IMR-90 (cell line): ENCODE measurements around the gene ITPKB. TPM values are rescaled to one million over a fixed set of nuclear protein-coding genes. Genes with fewer than 3 reads are reported as not detected.

Experiments used
- ATAC-seq: fragments of 200-7000 bp; cut with Tn5 transposase; 2 replicates; pipeline ENCODE4 v1.9.1; 2020; ENCODE audit warnings: low read depth, mild to moderate bottlenecking, moderate library complexity
- BruUV-seq: library from RNA; stranded (reverse); fragments of 400-500 nt; replicated peaks from 2 replicates; lab custom pipeline; 2021; lab: Mats Ljungman, UMichigan
- CTCF ChIA-PET: fragments of 300-600 bp; formaldehyde crosslinking; extraction: SDS; loops from one replicate; lab custom pipeline; 2021; ENCODE audit warnings: antibody characterized with exemption; lab: Yijun Ruan, JAX
- POLR2A ChIA-PET: fragments of 300-600 bp; sonication (Branson Sonifier 250); formaldehyde crosslinking; loops from one replicate; lab custom pipeline; 2022; ENCODE audit warnings: antibody characterized with exemption; ENCODE audit not compliant: unreplicated experiment; lab: Charles Lee
- DNase-seq: peaks from one replicate; pipeline ENCODE4 v3.0.0; 2013
- H2AFZ ChIP-seq: replicated peaks from 2 replicates; pipeline ENCODE3; 2013; ENCODE audit warnings: low read length, mild to moderate bottlenecking; ENCODE audit not compliant: poor library complexity
- H2AK5ac ChIP-seq: 2 replicates; pipeline ENCODE4 v1.6.1; 2013; ENCODE audit warnings: low read depth, low read length, inconsistent platforms
- H2AK9ac ChIP-seq: replicated peaks from 2 replicates; pipeline ENCODE3; 2013; ENCODE audit warnings: mild to moderate bottlenecking, low read depth, low read length, moderate library complexity; ENCODE audit not compliant: poor library complexity
- H2BK120ac ChIP-seq: 2 replicates; pipeline ENCODE4 v1.6.1; 2013; ENCODE audit warnings: low read depth, low read length, inconsistent platforms
- H2BK15ac ChIP-seq: 3 replicates; pipeline ENCODE4 v1.6.1; 2013; ENCODE audit warnings: low read depth, low read length, inconsistent platforms
- H2BK20ac ChIP-seq: 2 replicates; pipeline ENCODE4 v1.6.1; 2013; ENCODE audit warnings: low read depth, mild to moderate bottlenecking, inconsistent platforms, low read length, moderate library complexity
- H2BK5ac ChIP-seq: 2 replicates; pipeline ENCODE4 v1.6.1; 2013; ENCODE audit warnings: mild to moderate bottlenecking, low read depth, low read length, inconsistent platforms; ENCODE audit not compliant: poor library complexity, severe bottlenecking
- H3K14ac ChIP-seq: replicated peaks from 2 replicates; pipeline ENCODE4 v1.6.1; 2013; ENCODE audit warnings: low read depth, low read length, inconsistent platforms
- H3K18ac ChIP-seq: 2 replicates; pipeline ENCODE4 v1.6.1; 2013; ENCODE audit warnings: low read depth, low read length, control low read depth
- H3K23ac ChIP-seq: 2 replicates; pipeline ENCODE4 v1.6.1; 2013; ENCODE audit warnings: low read depth, low read length, inconsistent platforms
- H3K27ac ChIP-seq: 2 replicates; pipeline ENCODE4 v1.5.1; 2013; ENCODE audit warnings: mild to moderate bottlenecking, control low read depth, low read length; ENCODE audit not compliant: insufficient read depth
- H3K27me3 ChIP-seq: 2 replicates; pipeline ENCODE4 v1.6.1; 2013; ENCODE audit warnings: low read length; ENCODE audit not compliant: control insufficient read depth, insufficient read depth
- H3K36me3 ChIP-seq: 2 replicates; pipeline ENCODE4 v1.6.1; 2013; ENCODE audit warnings: low read length, mixed read lengths; ENCODE audit not compliant: control insufficient read depth, insufficient read depth
- H3K4ac ChIP-seq: 2 replicates; pipeline ENCODE4 v1.6.1; 2013; ENCODE audit warnings: low read depth, low read length, inconsistent platforms
- H3K4me1 ChIP-seq: 2 replicates; pipeline ENCODE4 v1.6.1; 2013; ENCODE audit warnings: low read length, mixed read lengths; ENCODE audit not compliant: control insufficient read depth, insufficient read depth
- H3K4me2 ChIP-seq: 2 replicates; pipeline ENCODE4 v1.6.1; 2013; ENCODE audit warnings: low read depth, mild to moderate bottlenecking, control low read depth, low read length, moderate library complexity
- H3K4me3 ChIP-seq: 2 replicates; pipeline ENCODE4 v1.5.1; 2013; ENCODE audit warnings: low read depth, mild to moderate bottlenecking, control low read depth, low read length, moderate library complexity; ENCODE audit not compliant: insufficient read depth
- H3K56ac ChIP-seq: 2 replicates; pipeline ENCODE4 v1.6.1; 2013; ENCODE audit warnings: low read length, inconsistent platforms; ENCODE audit not compliant: insufficient read depth; ENCODE audit errors: extremely low read depth
- H3K79me1 ChIP-seq, 2 experiments: 2 replicates each; pipeline ENCODE4 v1.6.1; 2013; ENCODE audit warnings: low read length in 2 of 2, inconsistent platforms in 1 of 2, low read depth in 1 of 2
- H3K9ac ChIP-seq: 2 replicates; pipeline ENCODE4 v1.6.1; 2013; ENCODE audit warnings: low read depth, low read length, control low read depth
- H3K9me1 ChIP-seq: 2 replicates; pipeline ENCODE4 v1.6.1; 2013; ENCODE audit warnings: low read length, inconsistent platforms; ENCODE audit not compliant: insufficient read depth
- H3K9me3 ChIP-seq: 2 replicates; pipeline ENCODE4 v1.6.1; 2013; ENCODE audit warnings: low read length; ENCODE audit not compliant: control insufficient read depth, insufficient read depth
- H4K20me1 ChIP-seq: 2 replicates; pipeline ENCODE4 v1.6.1; 2013; ENCODE audit warnings: low read length, inconsistent platforms; ENCODE audit not compliant: insufficient read depth
- H4K5ac ChIP-seq: 2 replicates; pipeline ENCODE4 v1.6.1; 2013; ENCODE audit warnings: mild to moderate bottlenecking, low read depth, low read length, control low read depth
- H4K8ac ChIP-seq, 2 experiments: 2 replicates each; pipeline ENCODE4 v1.6.1; 2013; ENCODE audit warnings: low read depth in 2 of 2, low read length in 2 of 2, control low read depth in 1 of 2, inconsistent platforms in 1 of 2
- H4K91ac ChIP-seq: 2 replicates; pipeline ENCODE4 v1.6.1; 2013; ENCODE audit warnings: low read depth, low read length, inconsistent platforms; ENCODE audit not compliant: insufficient read depth
- CEBPB ChIP-seq: IDR thresholded peaks from 2 replicates; pipeline ENCODE4 v1.6.1; 2012; ENCODE audit warnings: low read depth, low read length, improper control_type of control experiment
- FOS ChIP-seq: fragments of 150-350 bp; IDR thresholded peaks from 2 replicates; pipeline ENCODE4 v1.6.1; 2016; ENCODE audit warnings: low read depth, low read length
- MAFK ChIP-seq: IDR thresholded peaks from 2 replicates; pipeline ENCODE4 v1.6.1; 2012; ENCODE audit warnings: low read depth, low read length, improper control_type of control experiment
- NFE2L2 ChIP-seq: fragments of 150-350 bp; IDR thresholded peaks from 2 replicates; pipeline ENCODE4 v1.6.1; 2016; ENCODE audit warnings: low read depth, mild to moderate bottlenecking, low read length
- RCOR1 ChIP-seq: IDR thresholded peaks from 2 replicates; pipeline ENCODE4 v1.6.1; 2012; ENCODE audit warnings: mild to moderate bottlenecking, low read length, improper control_type of control experiment; ENCODE audit not compliant: insufficient replicate concordance
- WGBS, 2 experiments: methylation state at CpG; one replicate each; pipeline versions ENCODE4 v1.1.5 to v1.1.7; 2013; ENCODE audit warnings: missing lambda C conversion rate in 2 of 2; ENCODE audit not compliant: insufficient read length in 1 of 2; ENCODE audit errors: extremely low coverage in 2 of 2; 5-methylcytosine and 5-hydroxymethylcytosine counted together
- dilution Hi-C: fragments of 300-500 bp; cut with HindIII; formaldehyde crosslinking; loops from one replicate; pipeline ENCODE4 v1.14.3; 2018; ENCODE audit warnings: low sequenced_read_pairs; ENCODE audit not compliant: unreplicated experiment
- in situ Hi-C: fragments of 300-500 bp; cut with MboI; formaldehyde crosslinking; loops from 3 replicates; pipeline ENCODE4 v1.14.3; 2019; ENCODE audit warnings: low sequenced_read_pairs, inconsistent platforms, mixed read lengths
- intact Hi-C: fragments of 100-400 bp; cut with micrococcal nuclease; formaldehyde crosslinking; loops from 2 replicates; pipeline ENCODE4 v1.10.0; 2022
- polyA plus RNA-seq, 3 experiments: library from polyadenylated mRNA; depleted of rRNA; stranded (reverse); fragments of >200 nt; gene quantifications; 2 replicates each; pipeline ENCODE4 v1.2.3, GENCODE V29; 2012; ENCODE audit warnings: low replicate concordance in 1 of 3
- total RNA-seq: library from RNA; depleted of rRNA; stranded (reverse); fragments of >200 nt; gene quantifications from 2 replicates; pipeline ENCODE4 v1.2.3, GENCODE V29; 2012
- TF ChIP-seq, protein P1 (sequence below): fragments of 150-350 bp; IDR thresholded peaks from 2 replicates; pipeline ENCODE4 v1.6.1; 2016; ENCODE audit warnings: low read depth, mild to moderate bottlenecking, low read length, moderate library complexity, borderline replicate concordance
- TF ChIP-seq, protein P2 (sequence below): fragments of 150-350 bp; IDR thresholded peaks from 2 replicates; pipeline ENCODE4 v1.6.1; 2017; ENCODE audit warnings: mild to moderate bottlenecking, antibody characterized with exemption, low read length, low read depth

ITPKB gene
- total and polyA plus RNA-seq, 2 of the 4 experiments (the other 2 are of a cell fraction) = 0.72 to 1.4 TPM

- H2BK5ac ChIP-seq = no peak overlapping the region
- H3K14ac ChIP-seq = no peak overlapping the region
- no peaks in the 10 kb centered on the region for H3K9me1 ChIP-seq
- no CpG with 5 or more reads among the region's 1 CpG for WGBS, 2 experiments
- POLR2A ChIA-PET = no interaction called here
- DNase-seq = no peak
- no TSS peak for BruUV-seq
- intact Hi-C loops (no loop called here), dilution Hi-C loops (no loop called here), in situ Hi-C loops (no loop called here)
- no peak overlapping the region for H4K8ac ChIP-seq
- H2AK9ac ChIP-seq = no peak overlapping the region
- H3K23ac ChIP-seq = no peak overlapping the region
- no peaks in the 10 kb centered on the region for H4K20me1 ChIP-seq
- H3K4me2 ChIP-seq = no peak overlapping the region
- H3K4me3 ChIP-seq = no peak overlapping the region
- CTCF ChIA-PET = no interaction called here
- peaks cover 2% of the 10 kb centered on the region; the same call in 1 of the 2 replicates for H3K4me1 ChIP-seq
- H3K9ac ChIP-seq = no peak overlapping the region
- H2BK20ac ChIP-seq = no peak overlapping the region
- H3K56ac ChIP-seq = no peak overlapping the region
- no peak overlapping the region for H3K27ac ChIP-seq
- no peak overlapping the region for H3K4ac ChIP-seq
- TF ChIP-seq NFE2L2 = no peak
- no peak for TF ChIP-seq RCOR1
- TF ChIP-seq FOS = no peak
- TF ChIP-seq, protein P1, sequence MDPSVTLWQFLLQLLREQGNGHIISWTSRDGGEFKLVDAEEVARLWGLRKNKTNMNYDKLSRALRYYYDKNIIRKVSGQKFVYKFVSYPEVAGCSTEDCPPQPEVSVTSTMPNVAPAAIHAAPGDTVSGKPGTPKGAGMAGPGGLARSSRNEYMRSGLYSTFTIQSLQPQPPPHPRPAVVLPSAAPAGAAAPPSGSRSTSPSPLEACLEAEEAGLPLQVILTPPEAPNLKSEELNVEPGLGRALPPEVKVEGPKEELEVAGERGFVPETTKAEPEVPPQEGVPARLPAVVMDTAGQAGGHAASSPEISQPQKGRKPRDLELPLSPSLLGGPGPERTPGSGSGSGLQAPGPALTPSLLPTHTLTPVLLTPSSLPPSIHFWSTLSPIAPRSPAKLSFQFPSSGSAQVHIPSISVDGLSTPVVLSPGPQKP = no peak
- no peak for TF ChIP-seq MAFK
- TF ChIP-seq, protein P2, sequence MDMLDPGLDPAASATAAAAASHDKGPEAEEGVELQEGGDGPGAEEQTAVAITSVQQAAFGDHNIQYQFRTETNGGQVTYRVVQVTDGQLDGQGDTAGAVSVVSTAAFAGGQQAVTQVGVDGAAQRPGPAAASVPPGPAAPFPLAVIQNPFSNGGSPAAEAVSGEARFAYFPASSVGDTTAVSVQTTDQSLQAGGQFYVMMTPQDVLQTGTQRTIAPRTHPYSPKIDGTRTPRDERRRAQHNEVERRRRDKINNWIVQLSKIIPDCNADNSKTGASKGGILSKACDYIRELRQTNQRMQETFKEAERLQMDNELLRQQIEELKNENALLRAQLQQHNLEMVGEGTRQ = no peak
- TF ChIP-seq CEBPB = no peak
- no peak overlapping the region for H4K91ac ChIP-seq
- no peak overlapping the region for H2AFZ ChIP-seq
- H3K18ac ChIP-seq = no peak overlapping the region
- H2BK15ac ChIP-seq = no peak overlapping the region
- peaks cover 10% of the 10 kb centered on the region for H3K27me3 ChIP-seq
- H3K9me3 ChIP-seq = no peaks in the 10 kb centered on the region
- no peaks in the 10 kb centered on the region for H3K36me3 ChIP-seq
- no peak for ATAC-seq
- H4K5ac ChIP-seq = no peak overlapping the region
- no peaks in the 10 kb centered on the region for H3K79me1 ChIP-seq
- H2BK120ac ChIP-seq = no peak overlapping the region
- H2AK5ac ChIP-seq = no peak overlapping the region
These were observed 37.9 kb upstream of the ITPKB start for GRCh38 chr1:226776975-226777374.
